Left ventricle myocardium superior (tissue), 1 donor: ENCODE results near the gene PCDHGA11. TPM values are rescaled to one million over a fixed set of nuclear protein-coding genes. Genes with fewer than 3 reads are reported as not detected.
"Not testable (repeated sequence)": the region's sequence is repeated elsewhere in the genome, so short reads cannot be mapped to it uniquely, and the experiment has no call there.

Experiments
- ATAC-seq: fragments of 200-7000 bp; cut with Tn5 transposase; one replicate; pipeline ENCODE4 v1.9.1; 2020; ENCODE audit warnings: mild to moderate bottlenecking, moderate library complexity
- DNase-seq: peaks from one replicate; pipeline ENCODE4 v3.0.0-alpha.2; 2020
- intact Hi-C: fragments of 100-400 bp; cut with micrococcal nuclease; formaldehyde crosslinking; loops from one replicate; pipeline ENCODE4 v1.11.0; 2022
- total RNA-seq: library from RNA; stranded (reverse); fragmentation: NEBNext Ultra II Directional; extraction: Animal tissue kit (Norgen Biotek cat#: 25700); gene quantifications from one replicate; pipeline ENCODE4 v1.2.1, GENCODE V29; 2021
- donor health status: DM: no; HTN: yes; CAD: no; lungs with severe emphysema.

Gene PCDHGA11
- total RNA-seq, 1 donor from 2014 or later, result 5.0 TPM

DNA sequence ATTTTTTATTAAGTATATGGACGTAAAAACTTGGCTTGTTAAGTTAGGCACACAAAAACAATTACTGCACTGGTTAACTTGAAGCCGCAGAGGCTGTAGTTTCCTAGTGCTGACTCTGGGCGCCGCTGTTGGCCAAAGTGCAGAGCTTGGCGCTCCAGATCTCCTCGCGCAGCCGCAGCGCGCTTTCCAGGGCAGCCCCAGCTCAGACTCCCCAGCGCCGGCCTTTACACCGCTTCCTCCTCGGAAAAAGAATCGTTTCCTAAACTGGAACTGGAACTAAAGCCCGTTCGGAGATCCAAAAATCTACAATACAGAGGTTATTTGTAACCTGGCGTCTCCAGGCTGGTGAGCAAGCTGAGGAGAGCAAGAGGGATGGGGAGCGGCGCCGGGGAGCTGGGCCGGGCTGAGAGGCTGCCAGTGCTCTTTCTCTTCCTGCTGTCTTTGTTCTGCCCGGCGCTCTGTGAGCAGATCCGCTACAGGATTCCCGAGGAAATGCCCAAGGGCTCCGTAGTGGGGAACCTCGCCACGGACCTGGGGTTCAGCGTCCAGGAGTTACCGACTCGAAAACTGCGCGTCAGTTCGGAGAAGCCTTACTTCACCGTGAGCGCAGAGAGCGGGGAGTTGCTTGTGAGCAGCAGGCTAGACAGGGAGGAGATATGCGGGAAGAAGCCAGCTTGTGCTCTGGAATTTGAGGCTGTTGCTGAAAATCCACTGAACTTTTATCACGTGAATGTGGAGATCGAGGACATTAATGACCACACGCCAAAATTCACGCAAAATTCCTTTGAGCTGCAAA, 22.9 kb upstream of the PCDHGA11 start, which contains the start of gene PCDHGB5:
Gene PCDHGB5, plus strand, starts transcription at position 192 of the 796 bp plus-strand sequence. Its CDS starts 181 bp downstream, at position 373.
- intact Hi-C loops, result not testable (repeated sequence)
- ATAC-seq, result peak; percentile 96
- peak; percentile 68 for DNase-seq

DNA sequence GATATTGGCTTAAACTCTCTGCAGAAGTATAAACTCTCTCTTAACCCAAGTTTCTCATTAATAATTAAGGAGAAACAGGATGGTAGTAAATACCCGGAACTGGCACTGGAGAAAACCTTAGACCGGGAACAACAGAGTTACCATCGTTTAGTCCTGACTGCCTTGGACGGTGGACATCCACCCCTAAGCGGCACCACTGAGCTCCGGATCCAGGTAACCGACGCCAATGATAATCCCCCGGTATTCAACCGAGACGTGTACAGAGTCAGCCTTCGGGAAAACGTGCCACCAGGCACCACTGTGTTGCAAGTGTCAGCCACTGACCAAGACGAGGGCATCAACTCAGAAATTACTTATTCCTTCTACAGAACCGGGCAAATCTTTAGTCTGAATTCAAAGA, 22.2 kb upstream of the PCDHGA11 start:
- ATAC-seq (peak; percentile 43), DNase-seq (no peak)
- intact Hi-C loops, result no loop called here

DNA sequence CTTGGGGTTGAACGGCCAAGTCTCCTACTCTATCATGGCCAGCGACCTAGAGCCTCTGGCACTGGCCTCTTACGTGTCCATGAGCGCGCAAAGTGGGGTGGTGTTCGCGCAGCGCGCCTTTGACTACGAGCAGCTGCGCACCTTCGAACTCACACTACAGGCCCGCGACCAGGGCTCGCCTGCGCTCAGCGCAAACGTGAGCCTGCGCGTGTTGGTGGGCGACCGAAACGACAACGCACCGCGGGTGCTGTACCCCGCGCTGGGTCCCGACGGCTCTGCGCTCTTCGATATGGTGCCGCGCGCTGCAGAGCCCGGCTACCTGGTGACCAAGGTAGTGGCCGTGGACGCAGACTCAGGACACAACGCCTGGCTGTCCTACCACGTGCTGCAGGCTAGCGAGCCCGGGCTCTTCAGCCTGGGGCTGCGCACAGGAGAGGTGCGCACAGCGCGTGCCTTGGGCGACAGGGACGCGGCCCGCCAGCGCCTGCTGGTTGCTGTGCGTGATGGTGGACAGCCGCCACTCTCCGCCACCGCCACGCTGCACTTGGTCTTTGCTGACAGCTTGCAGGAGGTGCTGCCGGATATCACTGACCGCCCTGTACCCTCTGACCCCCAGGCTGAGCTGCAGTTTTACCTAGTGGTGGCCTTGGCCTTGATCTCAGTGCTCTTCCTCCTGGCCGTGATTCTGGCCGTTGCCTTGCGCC, 21.1 kb upstream of the PCDHGA11 start:
- DNase-seq, result no peak
- no peak for ATAC-seq
- intact Hi-C loops, result loop anchor here (10.0 kb wide), 1 partner anchor 165 kb away; no protein-coding TSS in a partner anchor

DNA sequence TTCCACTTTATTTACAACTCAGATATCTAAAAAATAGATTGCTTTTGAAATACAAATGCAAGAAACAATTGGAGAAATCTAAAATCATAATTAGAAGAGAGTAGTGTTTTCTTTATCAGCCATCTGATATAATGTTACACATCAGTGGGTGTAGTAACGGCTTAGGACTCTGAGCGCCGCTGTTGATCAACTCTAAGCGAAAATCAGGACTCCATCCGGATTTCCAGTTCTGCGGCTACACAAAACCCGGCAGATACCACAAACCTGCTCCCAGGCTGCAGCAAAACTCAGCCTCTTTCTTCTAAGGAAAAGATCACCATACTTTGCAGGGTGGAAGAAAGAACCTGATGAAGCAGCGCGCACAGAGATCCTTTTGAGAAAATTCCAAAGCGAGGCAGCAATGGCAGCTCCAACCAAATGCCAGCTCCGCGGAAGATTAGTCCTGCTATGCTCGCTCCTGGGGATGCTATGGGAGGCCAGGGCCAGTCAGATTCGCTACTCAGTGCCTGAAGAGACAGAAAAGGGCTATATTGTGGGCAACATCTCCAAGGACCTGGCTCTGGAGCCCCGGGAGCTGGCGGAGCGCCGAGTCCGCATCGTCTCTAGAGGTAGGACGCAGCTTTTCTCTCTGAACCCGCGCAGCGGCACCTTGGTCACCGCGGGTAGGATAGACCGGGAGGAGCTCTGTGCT, 18.2 kb upstream of the PCDHGA11 start, which contains the start of gene PCDHGA9:
Gene PCDHGA9, plus strand, starts transcription at position 226 of the 691 bp plus-strand sequence. Its CDS starts 175 bp downstream, at position 401.
- DNase-seq (peak; percentile 35), ATAC-seq (no peak)
- intact Hi-C loops, result loop anchor here (10.0 kb wide), 1 partner anchor 162 kb away; no protein-coding TSS in a partner anchor

DNA sequence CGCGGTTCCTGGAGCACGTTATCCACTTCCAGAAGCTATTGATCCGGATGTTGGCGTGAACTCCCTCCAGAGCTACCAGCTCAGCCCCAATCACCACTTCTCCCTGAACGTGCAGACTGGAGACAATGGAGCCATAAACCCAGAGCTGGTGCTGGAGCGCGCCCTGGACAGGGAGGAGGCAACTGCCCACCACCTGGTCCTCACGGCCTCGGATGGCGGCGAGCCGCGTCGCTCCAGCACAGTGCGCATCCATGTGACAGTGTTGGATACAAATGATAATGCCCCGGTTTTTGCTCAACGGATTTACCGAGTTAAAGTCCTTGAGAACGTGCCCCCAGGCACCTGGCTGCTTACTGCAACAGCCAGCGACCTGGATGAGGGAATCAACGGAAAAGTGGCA, 17.5 kb upstream of the PCDHGA11 start:
- no peak for ATAC-seq
- no peak for DNase-seq
- intact Hi-C loops, result loop anchor here (10.0 kb wide), 1 partner anchor 161 kb away; no protein-coding TSS in a partner anchor

DNA sequence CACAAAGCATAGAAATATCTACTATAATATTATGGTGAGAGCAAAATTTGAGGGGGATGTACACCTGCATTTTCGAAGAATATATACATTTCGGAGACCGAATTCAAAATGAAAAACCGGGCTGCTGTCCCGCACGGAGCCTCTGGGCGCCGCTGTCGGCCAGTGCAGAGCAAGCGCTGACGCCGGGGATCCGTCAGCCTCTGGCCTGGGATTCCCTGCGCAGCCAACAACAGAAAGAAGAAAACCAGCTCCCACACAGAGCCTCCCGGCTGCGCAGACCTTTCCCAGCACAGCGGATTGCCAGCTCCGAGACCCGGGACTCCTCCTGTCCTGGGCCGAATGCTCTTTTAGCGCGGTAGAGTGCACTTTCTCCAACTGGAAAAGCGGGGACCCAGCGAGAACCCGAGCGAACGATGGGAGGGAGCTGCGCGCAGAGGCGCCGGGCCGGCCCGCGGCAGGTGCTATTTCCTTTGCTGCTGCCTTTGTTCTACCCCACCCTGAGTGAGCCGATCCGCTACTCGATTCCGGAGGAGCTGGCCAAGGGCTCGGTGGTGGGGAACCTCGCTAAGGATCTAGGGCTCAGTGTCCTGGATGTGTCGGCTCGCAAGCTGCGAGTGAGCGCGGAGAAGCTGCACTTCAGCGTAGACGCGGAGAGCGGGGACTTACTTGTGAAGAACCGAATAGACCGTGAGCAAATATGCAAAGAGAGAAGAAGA, 12.9 kb upstream of the PCDHGA11 start, which contains the start of gene PCDHGB6:
Gene PCDHGB6, plus strand, starts transcription at position 232 of the 716 bp plus-strand sequence. Its CDS starts 182 bp downstream, at position 414.
- DNase-seq (peak; percentile 78), ATAC-seq (peak; percentile 92)
- intact Hi-C loops, result loop anchor here (10.0 kb wide), 1 partner anchor 157 kb away; no protein-coding TSS in a partner anchor

DNA sequence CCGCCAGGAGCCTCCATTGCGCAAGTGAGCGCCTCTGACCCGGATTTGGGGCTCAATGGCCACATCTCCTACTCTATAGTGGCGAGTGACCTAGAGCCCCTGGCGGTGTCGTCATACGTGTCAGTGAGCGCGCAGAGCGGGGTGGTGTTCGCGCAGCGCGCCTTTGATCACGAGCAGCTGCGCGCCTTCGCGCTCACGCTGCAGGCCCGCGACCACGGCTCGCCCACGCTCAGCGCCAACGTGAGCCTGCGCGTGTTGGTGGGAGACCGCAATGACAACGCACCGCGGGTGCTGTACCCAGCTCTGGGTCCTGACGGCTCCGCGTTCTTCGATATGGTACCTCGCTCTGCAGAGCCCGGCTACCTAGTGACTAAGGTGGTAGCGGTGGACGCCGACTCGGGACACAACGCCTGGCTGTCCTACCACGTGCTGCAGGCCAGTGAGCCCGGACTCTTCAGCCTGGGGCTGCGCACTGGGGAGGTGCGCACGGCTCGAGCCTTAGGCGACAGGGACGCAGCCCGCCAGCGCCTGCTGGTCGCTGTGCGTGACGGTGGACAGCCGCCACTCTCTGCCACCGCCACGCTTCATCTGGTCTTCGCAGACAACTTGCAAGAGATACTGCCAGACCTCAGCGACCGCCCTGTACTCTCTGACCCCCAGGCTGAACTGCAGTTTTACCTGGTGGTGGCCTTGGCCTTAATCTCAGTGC, 11.1 kb upstream of the PCDHGA11 start:
- DNase-seq, result no peak
- ATAC-seq, result no peak
- intact Hi-C loops, result loop anchor here (10.0 kb wide), 3 partner anchors 65 to 155 kb away; partner anchors contain the start of gene PCDHGC3

DNA sequence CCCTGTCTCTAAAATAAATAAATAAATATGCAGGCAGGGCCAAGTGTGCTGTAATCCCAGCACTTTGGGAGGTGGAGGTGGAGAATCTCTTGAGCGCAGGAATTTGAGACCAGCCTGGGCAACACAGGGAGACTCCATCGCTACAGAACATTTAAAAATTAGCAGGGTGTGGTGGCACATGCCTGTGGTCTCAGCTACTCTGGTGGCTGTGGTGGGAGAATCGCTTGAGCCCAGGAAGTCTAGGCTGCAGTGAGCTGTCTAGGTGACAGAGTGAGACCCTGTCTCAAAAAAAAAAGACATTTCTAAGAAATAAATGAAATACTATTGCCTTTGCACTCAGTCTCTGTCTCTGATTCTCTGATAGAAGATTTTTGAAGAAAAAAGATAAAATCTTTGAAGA, 9.3 kb upstream of the PCDHGA11 start:
- DNase-seq (no peak), ATAC-seq (no peak)
- intact Hi-C loops, result loop anchor here (10.0 kb wide), 2 partner anchors 63 to 113 kb away; partner anchors contain the start of gene PCDHGC3

DNA sequence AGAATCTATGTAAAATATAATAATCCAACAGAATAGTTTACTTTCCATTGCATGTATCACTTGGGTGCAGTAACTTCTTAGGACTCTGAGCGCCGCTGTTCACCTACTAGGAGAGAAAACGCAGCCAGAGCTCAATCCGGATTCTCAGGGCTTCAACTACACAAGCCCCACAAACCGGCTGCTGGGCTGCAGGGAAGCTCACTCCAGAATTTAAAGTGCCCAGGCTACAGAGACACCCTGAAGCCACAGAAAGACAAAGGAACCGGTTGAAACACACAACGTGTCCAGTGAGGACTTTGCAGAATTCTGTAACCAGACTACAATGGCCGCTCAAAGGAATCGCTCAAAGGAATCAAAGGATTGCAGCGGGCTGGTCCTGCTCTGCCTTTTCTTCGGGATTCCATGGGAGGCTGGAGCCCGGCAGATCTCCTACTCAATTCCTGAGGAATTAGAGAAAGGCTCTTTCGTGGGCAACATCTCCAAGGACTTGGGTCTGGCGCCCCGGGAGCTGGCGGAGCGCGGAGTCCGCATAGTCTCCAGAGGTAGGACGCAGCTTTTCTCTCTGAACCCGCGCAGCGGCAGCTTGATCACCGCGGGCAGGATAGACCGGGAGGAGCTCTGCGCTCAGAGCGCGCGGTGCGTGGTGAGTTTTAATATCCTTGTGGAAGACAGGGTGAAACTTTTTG, 7.9 kb upstream of the PCDHGA11 start, which contains the start of gene PCDHGA10:
Gene PCDHGA10, plus strand, starts transcription at position 134 of the 686 bp plus-strand sequence. Its CDS starts 189 bp downstream, at position 323.
- ATAC-seq (peak; percentile 67), DNase-seq (peak; percentile 44)

DNA sequence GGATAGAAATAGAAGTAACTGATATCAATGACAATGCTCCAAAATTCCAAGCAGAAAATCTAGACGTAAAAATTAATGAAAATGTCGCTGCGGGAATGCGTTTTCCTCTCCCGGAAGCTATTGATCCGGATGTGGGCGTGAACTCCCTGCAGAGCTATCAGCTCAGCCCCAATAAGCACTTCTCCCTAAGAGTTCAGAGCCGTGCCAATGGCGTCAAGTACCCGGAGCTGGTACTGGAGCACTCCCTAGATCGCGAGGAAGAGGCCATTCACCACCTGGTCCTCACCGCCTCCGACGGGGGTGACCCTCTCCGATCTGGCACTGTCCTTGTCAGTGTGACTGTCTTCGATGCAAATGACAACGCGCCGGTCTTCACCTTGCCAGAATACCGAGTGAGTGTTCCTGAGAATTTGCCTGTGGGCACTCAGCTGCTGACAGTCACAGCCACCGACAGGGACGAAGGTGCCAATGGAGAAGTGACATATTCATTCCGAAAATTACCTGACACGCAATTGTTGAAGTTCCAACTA, 7.2 kb upstream of the PCDHGA11 start:
- no peak for DNase-seq
- peak; percentile 23 for ATAC-seq
- intact Hi-C loops, result loop anchor here (10.0 kb wide), 2 partner anchors 61 to 111 kb away; partner anchors contain the start of gene PCDHGC3

More for the DNA sequence above, 7.9 kb upstream of the PCDHGA11 start, which contains the start of gene PCDHGA10:
- intact Hi-C loops, result loop anchor here (10.0 kb wide), 2 partner anchors 62 to 112 kb away; partner anchors contain the start of gene PCDHGC3

DNA sequence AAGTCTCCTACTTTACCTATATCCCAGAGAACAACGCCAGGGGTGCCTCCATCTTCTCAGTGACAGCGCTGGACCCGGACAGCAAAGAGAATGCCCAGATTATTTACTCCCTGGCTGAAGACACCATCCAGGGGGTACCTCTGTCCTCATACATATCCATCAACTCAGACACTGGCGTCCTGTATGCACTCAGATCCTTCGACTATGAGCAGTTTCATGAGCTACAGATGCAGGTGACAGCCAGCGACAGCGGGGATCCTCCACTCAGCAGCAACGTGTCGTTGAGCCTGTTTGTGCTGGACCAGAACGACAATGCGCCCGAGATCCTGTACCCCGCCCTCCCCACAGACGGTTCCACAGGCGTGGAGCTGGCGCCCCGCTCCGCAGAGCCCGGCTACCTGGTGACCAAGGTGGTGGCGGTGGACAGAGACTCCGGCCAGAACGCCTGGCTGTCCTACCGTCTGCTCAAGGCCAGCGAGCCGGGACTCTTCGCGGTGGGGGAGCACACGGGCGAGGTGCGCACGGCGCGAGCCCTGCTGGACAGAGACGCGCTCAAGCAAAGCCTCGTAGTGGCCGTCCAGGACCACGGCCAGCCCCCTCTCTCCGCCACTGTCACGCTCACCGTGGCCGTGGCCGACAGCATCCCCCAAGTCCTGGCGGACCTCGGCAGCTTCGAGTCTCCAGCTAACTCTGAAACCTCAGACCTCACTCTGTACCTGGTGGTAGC, 6.1 kb upstream of the PCDHGA11 start:
- not testable (repeated sequence) for ATAC-seq, DNase-seq
- intact Hi-C loops, result loop anchor here (10.0 kb wide), 2 partner anchors 60 to 110 kb away; partner anchors contain the start of gene PCDHGC3

DNA sequence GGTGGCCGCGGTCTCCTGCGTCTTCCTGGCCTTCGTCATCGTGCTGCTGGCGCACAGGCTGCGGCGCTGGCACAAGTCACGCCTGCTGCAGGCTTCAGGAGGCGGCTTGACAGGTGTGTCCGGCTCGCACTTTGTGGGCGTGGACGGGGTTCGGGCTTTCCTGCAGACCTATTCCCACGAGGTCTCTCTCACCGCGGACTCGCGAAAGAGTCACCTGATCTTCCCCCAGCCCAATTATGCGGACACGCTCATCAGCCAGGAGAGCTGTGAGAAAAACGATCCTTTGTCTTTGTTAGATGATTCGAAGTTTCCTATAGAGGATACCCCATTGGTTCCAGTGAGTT, 5.6 kb upstream of the PCDHGA11 start:
- not testable (repeated sequence) for DNase-seq, ATAC-seq
- intact Hi-C loops, result loop anchor here (10.0 kb wide), 2 partner anchors 60 to 110 kb away; partner anchors contain the start of gene PCDHGC3

DNA sequence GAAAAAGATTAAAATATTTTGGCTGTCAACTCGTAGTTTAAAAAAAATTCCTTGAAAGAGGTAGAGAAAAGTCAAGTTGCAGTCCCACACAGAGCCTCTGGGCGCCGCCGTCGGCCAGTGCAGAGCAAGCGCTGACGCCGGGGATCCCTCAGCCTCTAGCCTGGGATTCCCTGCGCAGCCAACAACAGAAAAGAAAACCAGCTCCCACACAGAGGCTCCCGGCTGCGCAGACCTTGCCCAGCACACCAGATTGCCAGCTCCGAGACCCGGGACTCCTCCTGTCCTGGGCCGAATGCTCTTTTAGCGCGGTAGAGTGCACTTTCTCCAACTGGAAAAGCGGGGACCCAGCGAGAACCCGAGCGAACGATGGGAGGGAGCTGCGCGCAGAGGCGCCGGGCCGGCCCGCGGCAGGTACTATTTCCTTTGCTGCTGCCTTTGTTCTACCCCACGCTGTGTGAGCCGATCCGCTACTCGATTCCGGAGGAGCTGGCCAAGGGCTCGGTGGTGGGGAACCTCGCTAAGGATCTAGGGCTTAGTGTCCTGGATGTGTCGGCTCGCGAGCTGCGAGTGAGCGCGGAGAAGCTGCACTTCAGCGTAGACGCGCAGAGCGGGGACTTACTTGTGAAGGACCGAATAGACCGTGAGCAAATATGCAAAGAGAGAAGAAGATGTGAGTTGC, 3.2 kb upstream of the PCDHGA11 start, which contains the start of gene PCDHGB7:
Gene PCDHGB7, plus strand, starts transcription at position 184 of the 679 bp plus-strand sequence. Its CDS starts 183 bp downstream, at position 367.
- DNase-seq (peak; percentile 89), ATAC-seq (peak; percentile 91)
- intact Hi-C loops, result loop anchor here (10.0 kb wide), 2 partner anchors 57 to 107 kb away; partner anchors contain the start of gene PCDHGC3

DNA sequence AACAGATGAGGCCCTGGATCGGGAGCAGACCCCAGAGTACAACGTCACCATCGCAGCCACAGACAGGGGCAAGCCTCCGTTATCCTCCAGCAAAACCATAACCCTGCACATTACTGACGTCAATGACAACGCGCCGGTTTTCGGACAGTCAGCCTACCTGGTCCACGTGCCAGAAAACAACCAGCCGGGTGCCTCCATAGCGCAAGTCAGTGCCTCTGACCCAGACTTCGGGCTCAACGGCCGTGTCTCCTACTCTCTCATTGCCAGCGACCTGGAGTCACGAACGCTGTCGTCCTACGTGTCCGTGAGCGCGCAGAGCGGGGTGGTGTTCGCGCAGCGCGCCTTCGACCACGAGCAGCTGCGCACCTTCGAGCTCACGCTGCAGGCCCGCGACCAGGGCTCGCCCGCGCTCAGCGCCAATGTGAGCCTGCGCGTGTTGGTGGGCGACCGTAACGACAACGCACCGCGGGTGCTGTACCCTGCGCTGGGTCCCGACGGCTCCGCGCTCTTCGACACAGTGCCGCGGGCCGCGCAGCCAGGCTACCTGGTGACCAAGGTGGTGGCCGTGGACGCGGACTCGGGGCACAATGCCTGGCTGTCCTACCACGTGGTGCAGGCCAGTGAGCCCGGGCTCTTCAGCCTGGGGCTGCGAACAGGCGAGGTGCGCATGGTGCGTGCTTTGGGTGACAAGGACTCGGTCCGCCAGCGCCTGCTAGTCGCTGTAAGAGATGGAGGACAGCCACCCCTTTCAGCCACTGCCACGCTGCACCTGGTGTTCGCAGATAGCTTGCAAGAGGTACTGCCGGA, 1.6 kb upstream of the PCDHGA11 start:
- no peak for DNase-seq
- intact Hi-C loops, result loop anchor here (10.0 kb wide), 2 partner anchors 56 to 106 kb away; partner anchors contain the start of gene PCDHGC3
- no peak for ATAC-seq
